ENCODE data around the gene PNPLA7. TPM values are rescaled to one million over a fixed set of nuclear protein-coding genes. Genes with fewer than 3 reads are reported as not detected.
"Not testable (repeated sequence)": the region's sequence is repeated elsewhere in the genome, so short reads cannot be mapped to it uniquely, and the experiment has no call there.

The PNPLA7 gene
- total RNA-seq, 1 donor from 2014 or later: 0.82 TPM

DNA sequence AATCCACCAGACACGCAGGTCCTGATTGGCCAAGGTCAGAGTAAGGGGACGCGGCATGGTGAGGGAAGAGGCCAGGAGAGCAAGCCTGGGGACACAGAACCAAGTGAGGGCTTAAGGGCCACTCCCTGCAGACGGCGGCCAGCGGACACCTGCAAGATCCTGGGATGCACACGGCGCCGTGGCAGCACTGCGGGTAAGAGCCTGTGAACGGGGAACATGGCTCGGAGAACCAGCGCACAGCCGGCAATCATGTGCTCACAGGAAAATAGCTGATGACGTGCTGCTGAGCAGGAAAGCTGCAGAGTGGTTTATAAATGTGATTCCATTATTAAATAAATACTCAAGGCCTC is 64.1 kb downstream of the PNPLA7 start:
- DNase-seq (ENCODE audit: low spot score in 2 of 2) (no peak), FAIRE-seq (no peak)

DNA sequence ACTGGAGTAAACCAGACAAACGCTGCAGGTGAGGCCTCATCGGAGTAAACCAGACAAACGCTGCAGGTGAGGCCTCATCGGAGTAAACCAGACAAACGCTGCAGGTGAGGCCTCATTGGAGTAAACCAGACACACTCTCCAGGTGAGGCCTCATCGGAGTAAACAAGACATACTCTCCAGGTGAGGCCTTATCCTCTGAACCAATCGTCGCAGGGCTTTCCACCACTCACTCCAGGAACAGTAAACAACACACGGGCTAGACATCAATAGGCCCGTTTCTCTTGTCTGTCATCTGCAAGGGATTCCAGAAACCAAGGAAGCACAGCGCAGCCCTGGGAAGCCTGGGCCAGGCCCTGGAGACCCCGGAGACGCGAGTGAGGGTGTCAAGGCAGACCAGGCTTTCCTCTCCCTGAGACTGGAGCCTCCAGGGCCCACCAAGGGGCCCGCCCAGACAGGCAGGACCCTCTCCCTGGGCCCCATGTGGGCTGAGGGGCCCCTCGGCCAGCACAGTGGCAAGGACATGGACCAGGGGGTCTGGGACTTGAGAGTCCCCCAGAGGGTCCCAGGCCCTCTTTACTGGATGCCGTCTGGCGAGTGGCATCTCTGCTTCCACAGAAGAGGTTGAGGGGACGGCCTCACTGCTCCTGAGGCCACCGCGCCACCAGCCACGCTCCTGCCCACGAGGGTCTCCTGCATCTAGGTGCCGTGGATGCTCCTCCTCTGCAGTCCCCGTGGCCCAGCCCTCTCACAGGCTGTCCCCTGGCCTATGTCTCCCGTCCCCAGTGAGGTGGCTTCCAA is 64.7 kb downstream of the PNPLA7 start:
- FAIRE-seq: no peak
- DNase-seq (ENCODE audit: low spot score in 2 of 2): no peak

DNA sequence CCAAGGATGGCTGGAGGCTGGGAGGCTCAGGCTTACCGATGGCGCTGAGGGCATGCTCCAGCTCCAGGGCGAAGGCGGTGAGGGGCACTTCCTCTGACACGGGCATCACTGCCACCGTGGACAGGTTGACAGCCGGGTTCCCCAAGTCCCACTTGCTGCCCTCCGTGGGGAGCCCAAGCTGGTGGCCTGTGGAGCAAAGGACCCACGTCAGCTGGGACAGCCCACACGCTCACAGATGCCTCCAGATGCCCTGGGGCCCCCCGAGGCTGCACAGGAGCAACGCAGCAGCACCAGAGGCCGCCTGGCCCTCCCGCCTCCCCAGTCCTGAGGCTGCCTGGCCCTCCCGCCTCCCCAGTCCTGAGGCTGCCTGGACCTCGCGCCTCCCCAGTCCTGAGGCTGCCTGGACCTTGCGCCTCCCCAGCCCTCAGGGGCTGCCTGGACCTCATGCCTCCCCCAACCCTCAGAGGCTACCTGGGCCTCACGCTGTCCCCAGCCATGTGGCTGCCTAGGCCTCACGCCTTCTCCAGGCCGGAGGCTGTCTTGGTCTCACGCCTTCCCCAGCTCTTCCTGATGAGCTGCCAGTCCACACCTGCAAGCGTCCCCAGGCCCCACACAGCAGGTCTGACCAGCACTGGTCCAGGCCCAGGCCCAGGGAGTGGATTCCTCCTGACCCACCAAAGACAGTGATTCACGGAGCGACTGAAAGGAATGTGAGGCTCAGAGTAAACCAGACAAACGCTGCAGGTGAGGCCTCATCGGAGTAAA is 65.5 kb downstream of the PNPLA7 start:
- no peak for FAIRE-seq
- no peak for DNase-seq (ENCODE audit: low spot score in 2 of 2)

DNA sequence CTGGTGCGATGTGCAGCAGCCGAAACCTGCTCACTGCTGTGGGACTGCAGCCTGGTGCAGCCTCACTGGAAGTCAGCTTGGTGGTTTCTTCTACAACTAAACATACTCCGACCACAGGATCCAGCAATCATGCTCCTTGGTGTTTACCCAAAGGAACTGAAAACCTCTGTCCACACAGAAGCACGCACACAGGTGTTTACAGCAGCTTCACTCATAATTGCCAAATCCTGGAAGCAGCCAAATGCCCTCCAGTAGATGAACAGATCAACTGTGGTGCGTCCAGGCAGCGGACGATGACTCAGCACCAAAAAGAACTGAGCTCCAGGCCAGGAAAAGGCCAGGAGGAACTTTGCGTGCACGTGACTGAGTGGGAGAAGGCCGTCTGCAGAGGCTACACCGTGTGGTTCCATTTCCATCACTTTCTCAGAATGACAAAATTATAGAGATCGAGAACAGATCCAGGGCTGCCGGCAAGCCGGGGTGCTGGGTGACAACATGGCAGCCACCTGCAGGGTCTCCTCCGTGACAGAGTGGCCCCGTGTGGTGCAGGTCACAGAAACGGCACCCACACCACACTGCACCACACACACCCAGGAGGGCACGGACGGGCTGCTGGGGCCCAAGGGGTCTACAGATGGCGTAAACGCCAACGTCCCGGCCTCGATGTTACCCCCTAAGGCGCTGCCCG is 68.0 kb downstream of the PNPLA7 start:
- FAIRE-seq (no peak), DNase-seq (ENCODE audit: low spot score in 2 of 2) (no peak)

DNA sequence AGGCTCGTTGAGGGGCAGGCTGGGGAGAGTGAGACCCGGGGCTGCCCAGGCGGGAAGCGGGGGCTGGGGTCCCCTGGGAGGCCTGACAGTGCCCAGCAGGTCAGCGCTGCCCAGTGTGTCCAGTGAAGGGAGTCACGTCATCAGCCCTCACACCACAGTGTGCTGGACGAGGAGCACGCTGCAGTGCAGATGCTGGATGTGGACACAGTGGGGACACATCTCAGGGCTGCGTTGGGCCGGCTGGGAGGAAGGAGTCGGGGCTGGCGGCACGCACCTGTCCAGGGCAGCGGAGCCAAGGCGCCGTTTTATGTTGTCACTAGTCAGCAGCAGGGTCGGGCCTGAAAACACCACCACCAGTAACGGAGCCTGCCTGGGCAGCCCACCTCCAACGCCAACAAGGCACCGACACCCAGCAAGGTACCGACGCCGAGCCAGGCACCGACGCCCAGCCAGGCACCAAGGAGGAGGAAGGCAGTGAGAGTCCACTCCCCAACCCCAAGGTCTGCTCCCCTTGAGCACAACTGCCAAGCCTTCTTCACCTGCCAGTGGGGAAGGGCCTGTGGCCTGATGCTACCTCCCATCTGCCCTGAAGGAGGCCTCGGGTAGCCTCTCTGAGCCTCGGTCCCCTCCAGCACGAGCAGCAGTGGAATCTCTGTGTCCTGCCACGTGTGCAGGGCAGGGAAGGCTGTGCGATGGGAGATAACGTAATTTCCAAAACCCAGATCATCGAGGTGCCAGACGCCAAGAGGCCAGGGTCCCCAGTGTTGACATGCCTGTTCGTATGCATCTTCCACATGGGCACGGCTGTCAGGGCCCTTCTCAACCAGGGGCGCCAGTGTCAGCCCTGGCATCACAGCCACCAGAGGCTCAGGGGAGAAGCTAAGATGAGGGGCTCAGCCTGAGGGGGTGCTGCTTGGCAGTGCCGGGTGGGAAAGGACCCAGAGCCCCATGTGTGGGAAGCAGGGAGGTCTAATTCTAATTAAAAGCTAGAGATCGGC is 69.2 kb downstream of the PNPLA7 start:
- no peak for FAIRE-seq
- DNase-seq (ENCODE audit: low spot score in 2 of 2): no peak

DNA sequence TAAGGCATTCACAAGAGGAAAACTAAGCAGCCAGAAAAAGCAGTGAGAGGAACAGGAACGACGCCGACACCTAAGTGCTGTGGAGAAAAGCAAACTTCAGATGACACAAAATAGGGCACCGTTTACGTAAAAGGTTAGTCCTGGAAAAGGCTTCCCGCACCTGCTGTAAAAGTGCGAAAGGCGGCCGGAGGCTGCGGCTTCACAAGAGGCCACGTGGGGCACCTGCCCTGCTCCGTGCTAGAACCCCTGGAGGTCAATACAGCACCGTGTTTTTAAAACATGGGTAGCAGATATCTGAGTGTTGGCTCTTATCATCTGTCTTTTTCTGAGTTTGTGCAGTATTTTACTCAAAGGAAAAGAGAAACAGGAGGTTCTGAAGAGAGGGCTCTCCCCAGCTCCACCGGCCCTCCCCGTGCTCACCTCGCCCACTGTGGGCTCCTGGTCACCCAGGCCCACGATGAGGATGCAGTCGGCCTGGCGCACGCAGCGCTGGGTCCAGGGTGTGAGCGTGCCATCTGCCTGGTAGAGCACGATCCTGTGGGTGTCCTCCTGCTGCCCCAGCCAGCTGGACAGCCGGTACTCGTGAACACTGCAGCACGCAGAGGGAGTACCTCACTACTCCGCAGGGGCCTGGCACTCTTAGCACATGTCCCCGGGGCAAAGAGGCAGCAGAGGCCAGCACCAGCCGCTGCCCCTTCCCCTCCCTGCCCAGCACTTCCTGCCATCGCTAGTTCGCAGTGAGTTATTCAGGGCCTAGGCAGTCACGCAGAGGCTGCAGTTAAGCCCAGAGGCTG is 70.1 kb downstream of the PNPLA7 start:
- FAIRE-seq (no peak), DNase-seq (ENCODE audit: low spot score in 2 of 2) (no peak)

DNA sequence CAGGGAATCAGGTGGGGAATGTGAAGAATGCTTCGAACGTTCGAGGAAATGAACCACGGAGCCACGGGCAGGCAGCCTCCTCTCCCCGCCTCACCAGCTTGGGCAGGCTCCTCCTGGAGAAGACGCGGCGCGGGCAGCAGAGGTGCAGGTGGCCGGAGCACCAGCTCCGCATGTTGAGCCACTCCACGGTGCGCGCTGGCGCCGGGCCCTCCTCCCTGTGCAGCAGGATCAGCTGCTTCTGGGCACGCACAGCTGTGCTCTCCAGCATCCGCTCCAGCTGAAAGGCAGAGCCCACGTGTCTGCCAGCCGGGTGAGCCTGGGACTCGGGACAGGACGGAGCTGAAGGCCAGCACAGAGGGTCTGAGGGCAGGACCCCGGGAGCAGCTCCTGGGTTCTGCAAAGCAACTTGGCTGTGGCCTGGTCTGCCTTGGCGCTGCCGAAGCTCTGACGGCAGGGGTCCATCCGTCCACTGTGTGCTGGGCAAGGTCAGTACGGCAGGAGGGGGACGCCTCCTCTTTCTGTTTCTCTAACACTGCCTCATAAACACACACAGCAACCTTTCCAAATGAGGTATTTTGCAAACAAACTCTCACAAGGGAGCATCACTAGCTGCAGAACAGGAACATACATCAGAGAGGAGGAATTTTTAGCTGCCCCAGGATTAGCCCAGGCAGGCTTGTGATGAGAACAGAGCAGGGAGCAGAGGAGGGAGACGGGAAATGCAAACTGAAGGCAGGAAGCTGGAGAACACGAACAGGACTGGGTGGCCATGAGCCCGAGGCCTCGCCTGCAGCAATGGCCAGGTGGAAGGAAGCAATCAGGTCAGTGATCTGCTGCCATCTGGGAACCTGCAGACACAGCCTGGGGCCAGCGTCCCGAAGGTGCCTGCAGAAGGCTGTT is 71.0 kb downstream of the PNPLA7 start:
- FAIRE-seq (no peak), DNase-seq (ENCODE audit: low spot score in 2 of 2) (no peak)

DNA sequence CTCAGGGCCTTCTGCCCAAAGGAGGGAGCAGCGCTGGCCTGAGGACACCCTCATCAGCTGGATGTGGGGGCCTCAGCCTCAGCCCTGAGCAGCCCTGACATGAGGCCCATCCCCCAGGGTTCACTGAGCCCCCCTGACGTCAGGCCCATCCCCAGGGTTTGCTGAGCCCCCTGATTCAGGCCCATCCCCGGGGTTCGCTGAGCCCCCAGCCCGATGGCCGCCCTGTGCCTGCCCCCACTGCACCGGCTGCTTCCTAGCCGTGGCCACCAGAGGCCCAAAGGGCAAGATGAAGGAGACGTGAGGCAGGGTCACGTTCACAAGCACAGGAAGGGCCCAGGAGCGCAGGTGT is 71.6 kb downstream of the PNPLA7 start:
- no peak for FAIRE-seq

DNA sequence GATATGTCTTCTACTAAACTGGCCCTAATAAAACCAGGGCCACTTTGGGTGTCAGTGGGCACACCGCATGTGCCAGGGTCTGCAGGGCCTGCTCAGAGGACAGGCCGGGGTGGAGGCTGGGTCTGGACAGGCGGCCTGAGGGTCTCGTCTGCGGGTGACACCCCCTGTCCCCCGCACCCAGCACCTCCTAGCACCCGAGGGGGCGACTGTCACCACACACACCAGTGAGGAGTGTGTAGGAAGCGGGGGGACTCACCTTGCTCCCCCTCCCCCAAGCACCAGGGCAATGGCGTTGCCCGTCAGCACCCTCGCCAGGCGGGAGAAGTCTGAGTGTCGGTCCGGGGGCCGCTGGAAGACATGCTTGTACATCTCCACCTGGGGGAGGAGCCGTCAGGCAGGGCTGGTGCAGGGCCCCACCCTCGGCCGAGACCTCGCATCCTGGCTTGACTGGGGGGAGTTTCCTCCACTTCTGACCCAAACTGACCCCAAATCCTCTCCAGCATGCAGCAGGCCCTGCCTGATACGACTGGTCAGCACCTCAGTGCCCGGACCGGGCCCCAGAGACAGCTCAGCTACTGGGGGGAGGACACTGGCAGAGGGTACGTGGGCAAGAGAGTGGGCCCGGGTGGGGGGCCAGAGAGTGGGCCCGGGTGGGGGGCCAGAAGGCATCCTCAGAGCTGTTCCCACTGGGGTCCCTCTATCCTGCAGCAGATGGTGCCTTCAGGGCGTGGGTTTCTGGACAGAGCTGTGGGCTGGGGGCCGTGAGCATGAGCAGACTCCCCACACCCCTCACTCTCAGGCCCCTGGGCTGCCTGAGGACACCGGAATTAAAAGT is 72.2 kb downstream of the PNPLA7 start:
- FAIRE-seq: no peak

More for the DNA sequence above, 71.6 kb downstream of the PNPLA7 start:
- DNase-seq (ENCODE audit: low spot score in 2 of 2): no peak

DNA sequence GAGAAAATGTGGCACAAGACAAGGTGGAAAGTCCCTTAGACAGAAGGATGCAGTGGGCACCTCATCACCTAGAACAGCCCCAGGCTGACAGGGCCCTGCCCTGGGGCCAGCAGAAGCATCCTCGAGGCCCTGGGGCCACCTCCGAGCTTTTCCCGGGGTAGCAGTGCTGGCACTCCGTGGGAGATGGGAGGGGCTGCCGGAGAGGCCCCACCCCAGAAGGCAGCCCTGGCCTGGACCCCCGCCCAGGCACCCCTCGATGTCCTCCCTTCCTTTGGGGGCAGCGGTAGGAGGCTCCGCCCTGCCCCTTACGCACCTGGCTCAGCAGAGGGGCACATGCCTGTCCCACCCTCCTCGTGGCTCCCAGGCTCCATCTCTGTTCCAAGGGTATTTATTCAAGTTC is 73.3 kb downstream of the PNPLA7 start:
- DNase-seq (ENCODE audit: low spot score in 2 of 2) (no peak), FAIRE-seq (no peak)

More for the DNA sequence above, 72.2 kb downstream of the PNPLA7 start:
- no peak for DNase-seq (ENCODE audit: low spot score in 2 of 2)

DNA sequence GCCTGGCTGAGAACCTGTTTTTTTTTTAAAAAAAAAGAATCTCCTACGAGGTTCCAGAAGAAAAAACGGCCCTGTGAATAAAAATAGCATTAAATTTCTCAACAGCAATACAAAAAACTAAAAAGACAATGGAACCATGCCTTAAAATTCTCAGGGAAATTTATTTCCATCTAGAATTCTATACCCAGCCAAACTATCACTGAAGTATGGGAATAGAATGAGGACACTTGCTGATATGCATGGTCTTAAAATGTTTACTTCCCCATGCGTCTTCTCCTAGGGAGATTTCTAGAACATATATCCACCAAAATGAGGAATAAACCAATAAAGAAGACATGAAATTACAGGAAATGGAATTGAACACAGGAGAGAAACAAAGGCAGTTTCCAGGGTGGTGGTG is 74.5 kb downstream of the PNPLA7 start:
- no peak for DNase-seq (ENCODE audit: low spot score in 2 of 2)
- no peak for FAIRE-seq

DNA sequence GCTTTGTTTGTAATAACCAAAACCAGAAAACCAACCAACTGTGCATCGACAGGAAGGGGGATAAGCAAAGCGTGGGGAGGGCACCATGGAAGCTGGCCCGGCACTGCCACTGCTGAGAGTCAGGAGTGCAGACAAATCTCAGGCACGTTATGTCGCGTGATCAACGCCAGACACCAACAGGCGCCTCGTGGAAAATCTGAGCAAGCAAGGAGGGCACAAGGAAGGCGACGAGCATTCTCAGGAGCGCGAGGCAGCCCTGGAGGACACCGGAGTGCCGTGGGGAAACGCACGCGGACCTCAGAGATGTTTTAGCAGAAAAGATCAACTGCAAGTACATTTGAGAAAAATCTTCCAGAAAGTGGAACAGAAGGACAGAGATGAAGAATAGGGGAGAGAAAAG is 75.9 kb downstream of the PNPLA7 start:
- FAIRE-seq (no peak), DNase-seq (ENCODE audit: low spot score in 2 of 2) (no peak)

DNA sequence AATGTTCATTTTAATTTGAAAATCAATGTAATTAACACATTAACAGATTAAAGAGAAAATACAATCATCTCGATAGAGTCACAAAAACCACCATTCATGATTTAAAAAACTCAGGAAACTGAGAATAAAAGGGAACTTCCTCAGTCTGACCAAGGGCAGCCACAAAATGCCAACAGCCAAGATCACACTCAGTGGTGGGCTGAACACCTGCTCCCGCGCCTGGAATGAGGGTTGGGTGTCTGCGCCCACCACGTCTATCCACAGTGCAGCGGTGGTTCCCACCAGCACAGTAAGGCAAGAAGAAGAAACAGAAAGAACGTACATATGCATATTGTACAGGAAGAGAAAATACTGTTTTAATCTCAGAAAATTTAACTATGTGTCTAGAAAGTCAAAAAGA is 79.4 kb downstream of the PNPLA7 start:
- no peak for DNase-seq (ENCODE audit: low spot score in 2 of 2)
- no peak for FAIRE-seq

DNA sequence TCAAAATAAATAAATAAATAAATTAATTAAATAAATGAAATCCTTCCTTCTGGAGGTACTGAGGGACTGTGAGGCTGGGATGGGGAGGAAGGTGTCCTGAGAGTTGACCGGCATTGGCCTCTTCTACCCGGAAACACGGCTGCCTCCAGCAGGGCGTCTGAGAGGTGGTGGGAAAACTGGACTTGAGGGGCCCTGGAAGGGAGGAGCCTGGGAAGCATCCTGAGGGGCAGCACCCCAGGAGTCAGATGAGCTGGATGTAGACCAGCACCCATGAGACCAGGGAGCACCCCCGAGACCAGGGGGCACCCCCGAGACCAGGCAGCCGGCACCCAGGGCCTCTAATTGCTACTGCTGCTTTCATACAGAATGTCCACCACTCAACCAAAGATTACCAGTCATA is 82.3 kb downstream of the PNPLA7 start:
- DNase-seq (ENCODE audit: low spot score in 2 of 2): no peak
- FAIRE-seq: no peak

DNA sequence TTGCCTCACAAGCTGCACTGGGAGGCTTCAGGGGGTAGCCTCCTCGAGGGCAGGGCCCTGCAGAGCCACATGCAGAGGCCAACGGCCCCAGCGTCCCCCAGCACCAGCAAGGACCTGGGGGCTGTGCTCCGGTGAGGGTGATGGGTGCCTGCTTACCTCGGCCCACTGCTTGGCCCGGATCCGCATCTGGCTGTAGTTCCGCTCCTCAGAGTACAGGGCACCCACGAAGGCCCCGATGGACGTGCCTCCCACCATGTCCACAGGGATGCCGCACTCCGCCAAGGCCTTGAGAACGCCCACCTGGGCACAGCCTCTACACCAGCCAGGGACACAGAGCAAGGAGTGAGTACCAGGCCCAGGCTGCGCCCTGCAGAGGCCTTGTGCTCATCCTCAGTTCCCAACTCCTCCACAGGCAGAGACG is 83.0 kb downstream of the PNPLA7 start:
- no peak for DNase-seq (ENCODE audit: low spot score in 2 of 2)
- no peak for FAIRE-seq

DNA sequence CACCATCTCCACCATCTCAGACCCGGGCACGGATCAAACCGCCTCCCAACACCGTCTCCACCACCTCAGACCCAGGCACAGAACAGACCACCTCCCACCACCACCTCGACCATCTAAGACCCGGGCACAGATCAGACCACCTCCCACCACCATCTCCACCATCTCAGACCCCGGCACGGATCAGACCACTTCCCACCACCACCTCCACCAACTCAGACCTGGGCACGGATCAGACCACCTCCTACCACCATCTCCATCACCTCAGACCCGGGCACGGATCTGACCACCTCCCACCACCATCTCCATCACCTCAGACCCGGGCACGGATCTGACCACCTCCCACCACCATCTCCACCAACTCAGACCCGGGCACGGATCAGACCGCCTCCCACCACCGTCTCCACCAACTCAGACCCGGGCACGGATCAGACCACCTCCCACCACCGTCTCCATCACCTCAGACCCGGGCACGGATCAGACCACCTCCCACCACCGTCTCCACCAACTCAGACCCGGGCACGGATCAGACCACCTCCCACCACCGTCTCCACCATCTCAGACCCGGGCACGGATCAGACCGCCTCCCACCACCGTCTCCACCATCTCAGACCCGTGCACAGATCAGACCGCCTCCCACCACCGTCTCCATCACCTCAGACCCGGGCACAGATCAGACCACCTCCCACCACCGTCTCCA is 83.7 kb downstream of the PNPLA7 start:
- not testable (repeated sequence) for FAIRE-seq

More for the DNA sequence above, 83.7 kb downstream of the PNPLA7 start:
- not testable (repeated sequence) for DNase-seq (ENCODE audit: low spot score in 2 of 2)
